CD4-positive, alpha-beta T cell treated with Interleukin-12 subunit alpha and Interleukin-12 subunit beta, for 1 hour (primary cell): ENCODE measurements around the gene GGA3.

Experiments used
- DNase-seq: peaks from one replicate; pipeline ENCODE4 v3.0.0-alpha.2; 2020

The GGA3 gene

DNA sequence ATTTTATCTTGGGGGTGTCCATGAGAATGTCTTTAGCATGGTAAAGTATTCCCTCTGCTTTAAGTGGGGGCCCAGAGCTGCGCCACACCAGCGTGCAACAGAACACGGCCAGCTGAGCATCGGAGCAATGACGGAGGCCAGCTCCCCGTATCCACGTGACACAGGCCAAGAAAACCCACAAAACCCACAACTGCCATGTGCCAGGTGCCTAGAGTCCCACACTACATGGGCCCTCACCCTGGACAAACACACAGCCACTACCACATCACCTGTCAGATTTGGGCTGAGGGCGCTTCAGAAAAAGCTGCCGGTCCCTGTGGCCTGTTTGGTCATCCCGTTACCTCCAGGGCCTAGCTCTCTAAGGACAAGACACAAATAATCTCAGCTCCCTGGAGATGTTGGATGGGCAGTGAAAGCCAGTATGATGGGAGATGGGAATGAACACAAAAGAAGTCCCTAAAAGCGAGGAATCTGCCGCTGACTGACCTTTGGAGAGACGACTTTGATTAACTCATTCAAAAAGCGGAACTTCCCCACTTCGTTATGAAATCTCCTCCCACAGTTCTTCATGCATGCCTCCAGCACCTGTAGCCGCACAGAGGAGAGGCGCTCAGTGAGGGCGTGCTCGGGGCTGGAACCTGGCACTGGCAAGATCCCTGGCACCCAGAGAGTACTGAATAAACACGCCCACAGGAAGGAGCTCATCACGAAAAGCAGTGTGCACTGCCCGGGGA lies 17.1 kb downstream of the GGA3 start:
- no peak for DNase-seq

DNA sequence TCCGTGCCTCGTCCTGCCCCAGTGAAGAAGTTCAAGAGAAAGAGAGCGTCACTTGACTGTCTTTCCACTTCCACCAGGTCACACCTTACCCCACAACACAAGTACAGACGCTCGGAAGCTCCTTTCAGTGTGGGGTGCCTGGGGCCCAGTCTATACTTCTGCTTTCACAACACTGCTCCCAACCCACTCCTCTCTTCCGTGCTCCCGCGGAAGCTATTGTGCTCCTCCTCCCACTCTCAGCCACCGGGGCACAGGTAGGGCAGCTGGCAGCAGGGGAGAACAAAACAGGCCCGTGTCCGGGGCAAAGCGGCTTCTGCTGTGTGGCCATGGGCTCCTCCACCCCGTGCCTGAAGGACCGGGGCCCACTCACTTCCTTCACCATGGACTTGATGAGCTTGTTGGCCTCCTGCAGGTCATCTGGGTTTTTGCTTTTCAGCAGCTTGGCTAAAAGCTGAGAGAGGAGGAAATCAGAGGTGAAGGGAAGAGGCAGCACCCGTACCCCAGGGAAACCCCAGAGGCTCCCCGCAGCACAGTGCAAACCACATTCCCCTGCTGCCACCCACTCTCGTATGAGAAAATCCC lies 18.9 kb downstream of the GGA3 start:
- peak; percentile 66 for DNase-seq

DNA sequence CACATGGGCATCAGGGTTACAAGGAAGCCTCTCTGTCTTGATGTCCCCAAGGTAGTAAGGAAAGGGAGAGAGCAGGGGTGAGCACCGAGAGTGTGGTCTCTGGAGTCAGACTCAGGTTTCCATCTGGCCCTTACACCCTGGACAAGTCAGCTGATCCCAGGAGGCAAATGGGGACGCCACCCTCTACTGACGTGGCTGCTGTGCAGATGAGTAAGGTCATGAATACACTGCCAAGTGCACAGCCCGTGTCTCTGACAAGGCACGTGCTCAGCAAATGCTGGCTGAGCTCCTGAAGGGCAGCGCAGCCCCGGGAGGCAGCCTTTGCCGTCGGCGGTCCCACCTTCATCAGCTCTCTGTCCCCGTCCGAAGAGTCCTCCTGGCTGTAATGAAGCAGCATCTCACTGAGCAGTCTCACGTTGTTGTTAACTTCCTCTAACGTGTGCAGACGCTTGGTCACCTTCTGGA lies 19.4 kb downstream of the GGA3 start:
- no peak for DNase-seq

DNA sequence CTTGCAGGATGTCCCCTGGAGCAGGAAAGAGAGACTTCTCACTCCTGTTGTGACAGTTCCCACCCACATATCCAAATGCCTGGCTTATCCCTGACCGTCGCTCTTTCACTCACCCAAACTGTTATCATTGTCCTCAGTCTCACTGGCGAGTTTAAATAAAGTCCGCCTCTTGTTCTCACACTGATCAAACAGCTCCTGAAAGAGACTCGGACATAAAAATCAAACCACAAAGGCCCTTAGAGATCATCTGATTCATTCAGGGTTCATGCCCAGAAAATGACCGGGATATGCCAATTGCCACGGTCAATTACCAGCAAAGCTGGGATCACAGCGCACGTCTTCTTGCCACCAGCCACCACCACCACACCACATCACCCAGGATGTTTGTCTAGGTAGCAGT lies 19.9 kb downstream of the GGA3 start:
- no peak for DNase-seq

DNA sequence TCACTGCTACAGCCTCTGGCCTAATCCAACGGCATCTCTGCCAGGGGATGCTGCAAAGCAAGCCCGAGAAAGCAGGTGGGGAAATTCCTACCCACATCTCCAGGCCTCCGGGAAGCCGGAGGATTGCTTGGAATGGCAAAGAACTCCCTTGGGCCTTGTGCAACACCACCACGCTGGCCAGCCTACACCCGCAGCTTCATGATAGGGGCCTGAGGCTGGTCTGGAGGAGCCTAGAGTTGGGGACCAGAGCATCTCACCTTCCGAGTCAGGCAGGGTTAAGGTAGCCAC lies 20.3 kb downstream of the GGA3 start:
- no peak for DNase-seq

DNA sequence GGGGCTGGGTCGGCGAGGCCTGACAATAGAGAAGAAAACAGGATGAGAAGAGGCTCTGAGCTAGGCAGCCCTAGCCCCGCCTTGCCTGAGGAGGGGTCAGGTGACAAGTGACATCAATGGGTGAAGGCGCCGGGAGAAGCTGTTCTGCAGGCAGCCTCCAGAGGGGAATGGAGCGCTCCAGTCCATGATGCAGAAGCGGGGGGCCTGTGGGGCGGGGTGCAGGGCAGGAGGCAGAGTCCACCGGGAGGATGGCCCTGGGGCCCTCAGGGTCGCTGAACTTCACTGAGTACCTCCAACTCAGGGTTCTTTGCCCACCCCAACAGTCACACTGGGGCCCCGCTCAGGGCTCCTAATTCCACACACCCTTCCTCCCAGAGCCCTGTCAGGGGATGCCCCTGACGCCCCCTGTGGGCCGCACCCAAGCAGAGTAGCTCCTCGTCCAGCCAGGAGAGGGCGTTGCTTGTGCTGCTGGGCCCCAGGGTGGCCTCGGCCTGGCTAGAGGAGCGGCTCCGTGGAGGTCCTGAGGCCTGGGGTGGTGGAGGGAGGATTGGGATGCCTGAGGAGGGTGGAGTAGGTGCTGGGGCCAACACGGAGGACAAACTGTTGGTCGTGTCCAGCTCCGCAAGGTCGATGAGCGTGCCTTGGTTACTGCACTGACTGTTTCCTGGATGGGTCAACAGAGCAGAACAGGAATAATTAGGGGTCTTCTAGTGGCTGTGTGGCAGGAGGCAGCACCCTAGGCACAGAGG lies 20.8 kb downstream of the GGA3 start:
- DNase-seq: peak; percentile 28

DNA sequence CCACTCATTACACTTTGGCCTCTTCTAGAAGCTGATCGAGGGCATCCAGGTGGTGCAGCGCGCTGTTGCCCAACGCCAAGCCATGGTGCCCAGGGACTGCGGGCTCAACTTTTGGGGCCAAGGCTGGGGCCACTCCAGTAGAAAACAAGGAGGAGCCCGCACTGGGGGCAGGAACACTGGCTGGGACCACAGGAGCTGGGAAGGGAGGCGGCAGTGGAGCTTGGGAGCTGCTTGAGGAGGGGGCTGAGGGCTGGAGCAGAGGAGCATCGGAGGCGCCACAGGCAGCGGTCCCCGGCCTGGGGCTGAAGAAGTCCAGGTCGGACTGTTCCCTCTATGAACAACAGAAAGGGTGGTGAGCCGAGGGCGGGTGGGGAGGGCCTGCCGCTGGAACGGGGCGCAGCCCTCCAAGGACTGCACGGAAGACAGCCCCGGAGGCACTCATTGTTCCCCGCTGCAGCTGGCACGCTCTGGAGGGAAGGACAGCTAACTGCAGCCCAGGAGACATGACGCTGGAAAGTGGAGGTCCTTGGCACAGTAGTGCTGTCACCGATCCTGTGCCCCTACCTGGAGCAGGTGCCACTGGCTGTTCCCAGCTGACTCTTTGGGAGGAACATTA lies 21.5 kb downstream of the GGA3 start:
- DNase-seq: no peak

DNA sequence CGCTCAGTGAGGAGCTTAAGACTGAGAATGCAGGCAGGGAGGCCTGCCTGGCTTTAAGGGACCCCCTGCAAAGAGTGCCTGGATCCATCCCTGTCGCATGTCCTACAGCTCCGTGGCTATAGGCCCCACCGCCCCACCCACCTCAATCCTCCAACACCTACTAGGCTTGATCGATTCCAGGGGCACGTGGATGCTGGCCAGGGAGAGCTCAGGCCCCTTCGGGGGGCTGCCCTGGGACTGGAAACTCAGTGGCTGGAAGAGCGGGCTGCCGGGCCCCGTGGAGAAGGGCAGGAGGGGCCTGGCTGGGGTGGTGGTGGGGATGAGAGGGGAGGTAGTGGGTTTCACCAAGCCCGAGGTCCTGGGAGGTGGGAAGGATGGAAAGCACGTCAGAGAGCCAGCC lies 22.2 kb downstream of the GGA3 start:
- DNase-seq: no peak

DNA sequence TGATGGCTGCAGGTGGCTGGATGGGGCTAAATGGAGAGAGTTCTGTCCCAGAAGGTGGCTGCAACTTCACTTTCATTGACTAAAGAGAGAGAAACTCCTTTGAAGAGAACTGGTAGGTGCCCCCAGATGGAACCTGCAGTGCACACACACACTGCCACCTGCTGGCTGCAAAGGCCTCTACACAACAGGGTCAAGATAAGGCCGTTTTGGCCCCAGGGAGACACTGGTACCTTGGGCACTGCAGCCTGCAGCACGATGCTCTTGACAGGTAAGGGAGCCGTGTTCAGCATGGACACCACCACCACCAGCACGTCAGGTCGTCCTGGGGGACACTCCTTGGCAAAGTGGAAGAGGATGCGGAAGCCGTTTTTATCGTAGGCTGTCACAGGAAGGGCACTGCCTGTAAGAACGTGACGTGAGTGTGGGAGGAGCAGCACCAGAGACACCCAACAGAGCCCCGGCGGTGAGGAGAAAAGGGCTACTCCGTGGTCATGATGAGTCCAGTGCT lies 22.7 kb downstream of the GGA3 start:
- DNase-seq: peak; percentile 69

DNA sequence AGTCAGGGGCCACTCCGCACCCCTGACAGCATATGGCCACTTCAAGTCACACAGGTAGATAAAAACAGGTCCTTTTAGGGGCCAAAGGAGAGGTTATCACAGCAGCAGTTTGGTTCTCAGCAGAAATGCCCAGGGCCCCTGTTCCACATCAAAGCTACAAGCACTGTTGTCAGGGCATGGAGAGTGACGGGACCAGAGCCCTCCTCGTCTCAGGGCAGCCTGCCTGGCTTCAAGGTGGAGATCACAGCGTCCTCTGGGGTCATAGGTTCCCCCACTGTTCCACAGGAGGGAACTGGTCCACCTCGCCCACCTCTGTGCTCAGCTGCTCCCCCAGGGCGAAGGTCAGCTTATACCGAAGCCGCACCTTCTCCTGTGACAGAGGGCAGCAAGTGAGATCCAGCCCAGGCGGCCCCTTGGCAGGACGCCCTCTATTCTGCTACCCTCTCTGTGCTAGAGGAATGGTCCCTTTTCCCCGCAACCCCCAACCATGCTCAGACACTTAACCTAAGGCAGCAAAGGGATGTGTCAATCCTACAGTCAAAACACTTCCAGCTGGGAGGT lies 23.3 kb downstream of the GGA3 start:
- no peak for DNase-seq

DNA sequence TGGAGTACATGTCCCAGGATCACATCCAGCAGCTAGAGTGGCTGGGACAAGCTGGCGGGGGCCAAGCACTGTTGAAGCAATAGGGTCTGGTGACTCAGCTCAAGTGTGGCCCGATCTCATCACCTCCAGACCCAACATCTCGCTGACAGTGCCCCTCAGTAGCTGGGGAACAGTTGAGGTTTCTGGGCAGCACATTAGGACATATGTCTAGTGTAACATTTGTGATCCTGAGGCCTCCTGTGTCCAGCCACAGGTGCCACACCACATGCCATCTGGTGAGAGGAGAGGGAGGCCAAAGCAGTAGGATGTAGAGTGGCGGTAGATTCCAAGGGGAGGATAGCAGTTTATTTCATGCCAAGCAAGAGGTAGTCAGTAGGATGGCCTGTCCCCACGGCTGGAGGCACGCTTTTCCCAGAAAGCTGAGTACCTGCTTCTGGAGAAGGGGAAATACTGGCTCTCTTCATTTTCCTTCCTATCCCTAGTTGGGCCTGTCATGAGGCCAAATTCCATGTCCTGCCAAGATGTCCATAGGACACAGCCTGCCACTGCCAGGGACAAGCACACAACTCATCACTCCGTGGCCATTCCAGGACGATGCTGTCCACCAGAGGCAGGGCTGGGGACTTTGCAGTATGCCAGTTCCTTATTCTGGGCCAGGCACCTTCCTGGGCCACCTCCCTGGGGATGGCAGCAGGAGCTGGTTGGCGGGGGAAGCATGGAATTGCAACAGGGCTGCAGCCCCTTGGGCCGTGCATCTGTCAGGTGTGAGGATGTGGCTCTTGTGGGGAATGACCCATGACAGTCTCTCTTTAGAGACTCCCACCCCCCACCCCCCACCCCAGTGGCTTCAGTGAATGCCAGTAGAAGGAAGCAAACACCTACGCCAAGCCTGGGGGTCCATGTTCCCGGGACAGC lies 24.0 kb downstream of the GGA3 start:
- no peak for DNase-seq

DNA sequence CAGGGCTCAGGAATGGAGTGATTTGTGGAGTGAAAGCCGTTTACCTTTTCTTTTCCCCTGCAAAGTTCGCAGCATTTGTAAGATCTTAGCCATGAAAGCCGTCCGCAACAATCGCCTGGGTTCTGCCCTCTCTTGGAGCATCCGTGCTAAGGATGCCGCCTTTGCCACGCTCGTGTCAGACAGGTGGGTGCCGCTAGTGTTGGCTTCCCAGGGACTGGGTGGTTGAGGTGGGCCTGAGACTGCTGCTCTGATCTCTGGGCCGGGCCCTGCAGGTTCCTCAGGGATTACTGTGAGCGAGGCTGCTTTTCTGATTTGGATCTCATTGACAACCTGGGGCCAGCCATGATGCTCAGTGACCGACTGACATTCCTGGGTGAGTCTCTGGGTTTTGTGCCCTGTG lies 28.6 kb downstream of the GGA3 start:
- DNase-seq: no peak

DNA sequence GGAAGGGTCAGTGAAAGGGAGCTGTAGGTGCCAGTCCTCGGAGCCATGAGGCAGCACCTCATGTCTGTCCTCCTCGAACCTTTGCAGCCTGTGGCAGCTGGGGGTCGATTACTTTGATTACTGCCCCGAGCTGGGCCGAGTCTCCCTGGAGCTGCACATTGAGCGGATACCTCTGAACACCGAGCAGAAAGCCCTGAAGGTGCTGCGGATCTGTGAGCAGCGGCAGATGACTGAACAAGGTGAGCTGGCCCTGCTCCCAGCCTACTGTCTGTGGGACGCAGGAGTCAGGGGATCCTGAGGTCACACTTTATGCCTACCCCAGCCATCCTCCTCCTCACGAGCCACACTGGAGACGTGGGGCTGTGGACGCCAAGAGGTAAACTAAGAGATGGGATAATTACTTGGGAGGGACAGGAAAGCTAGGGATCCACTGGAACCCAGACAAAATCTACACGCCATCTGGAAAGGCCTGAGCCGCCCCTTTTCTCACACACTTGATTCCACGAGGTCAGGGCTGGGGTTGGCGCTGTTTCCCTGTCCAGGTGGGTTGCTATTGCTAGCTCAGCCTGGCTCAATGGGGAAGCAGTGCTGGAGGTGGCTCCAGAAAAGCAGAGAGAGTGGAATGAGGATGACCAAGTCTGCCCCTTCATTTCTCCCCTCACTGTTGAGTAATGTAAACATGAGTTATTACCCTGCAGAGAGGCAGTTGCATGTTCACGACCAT lies 29.5 kb downstream of the GGA3 start:
- DNase-seq: no peak

DNA sequence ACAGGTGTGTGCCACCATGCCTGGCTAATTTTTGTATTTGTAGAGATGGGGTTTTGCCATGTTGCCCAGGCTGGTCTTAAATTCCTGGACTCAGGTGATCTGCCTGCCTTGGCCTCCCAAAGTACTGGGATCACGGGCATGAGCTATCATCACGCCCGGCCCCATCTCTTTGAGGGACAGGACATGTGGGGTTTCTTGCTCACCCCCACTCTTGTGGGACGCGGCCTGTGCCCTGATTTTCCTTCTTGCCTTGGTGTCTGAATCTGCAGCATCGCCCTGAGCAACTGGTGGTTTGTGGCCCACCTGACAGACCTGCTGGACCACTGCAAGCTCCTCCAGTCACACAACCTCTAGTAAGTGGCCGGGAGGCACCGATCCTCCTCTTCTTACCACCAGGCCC lies 30.3 kb downstream of the GGA3 start:
- no peak for DNase-seq

DNA sequence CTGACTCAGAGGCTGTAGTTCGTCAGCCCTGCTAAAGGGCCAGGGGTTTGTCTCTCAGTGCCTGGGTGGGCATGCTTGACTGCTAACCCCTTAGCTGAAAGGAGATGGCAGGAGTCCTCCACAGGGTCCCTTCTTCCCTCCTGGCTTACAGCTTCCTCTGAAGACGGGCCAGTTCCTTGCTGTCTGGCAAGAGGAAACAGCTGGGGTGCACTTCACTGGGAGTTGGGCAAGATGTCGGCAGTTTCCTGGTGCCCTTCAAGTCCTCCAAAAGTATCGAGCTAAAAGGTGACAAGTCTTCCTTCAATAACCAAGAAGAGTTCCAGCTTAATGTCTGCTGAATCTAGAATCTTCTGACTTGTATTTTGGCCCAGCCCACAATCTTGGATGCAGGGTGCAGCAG lies 32.6 kb downstream of the GGA3 start:
- no peak for DNase-seq

DNA sequence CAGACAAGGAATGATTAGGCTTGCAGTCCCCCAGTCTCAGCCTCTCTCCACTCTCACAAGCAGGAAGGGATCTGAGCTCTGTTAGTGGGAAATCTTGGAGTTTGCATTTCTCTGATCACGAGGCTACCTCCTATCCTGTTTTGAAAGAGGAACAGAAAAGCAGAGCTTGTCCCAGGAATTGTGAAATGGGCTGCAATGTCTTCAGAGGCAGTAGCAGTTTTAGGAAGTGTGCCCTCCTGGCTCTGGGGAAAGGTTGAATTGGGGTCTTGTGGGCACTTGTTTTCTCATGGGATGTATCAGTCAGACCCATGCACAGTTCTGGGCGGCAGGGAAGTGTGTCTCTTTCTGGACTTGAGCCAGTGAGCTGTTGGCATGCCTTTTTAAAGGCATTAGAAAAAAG lies 33.1 kb downstream of the GGA3 start:
- no peak for DNase-seq

DNA sequence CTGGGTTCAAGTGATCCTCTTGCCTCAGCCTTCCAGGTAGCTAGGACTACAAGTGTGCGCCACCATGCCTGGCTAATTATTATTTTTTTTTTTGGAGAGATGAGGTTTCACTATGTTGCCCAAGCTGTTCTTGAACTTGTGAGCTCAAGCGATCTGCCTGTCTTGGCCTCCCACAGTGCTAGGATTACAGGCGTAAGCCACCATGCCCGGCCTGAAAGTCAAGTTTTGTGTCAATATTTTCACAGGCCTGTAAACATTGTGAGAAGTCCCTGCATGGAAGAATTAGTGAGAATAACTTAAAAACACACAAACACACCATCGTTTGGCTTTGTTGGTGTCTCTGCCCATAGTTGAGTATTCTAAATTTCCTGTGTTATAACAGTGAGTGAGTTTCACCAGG lies 33.7 kb downstream of the GGA3 start:
- DNase-seq: no peak

DNA sequence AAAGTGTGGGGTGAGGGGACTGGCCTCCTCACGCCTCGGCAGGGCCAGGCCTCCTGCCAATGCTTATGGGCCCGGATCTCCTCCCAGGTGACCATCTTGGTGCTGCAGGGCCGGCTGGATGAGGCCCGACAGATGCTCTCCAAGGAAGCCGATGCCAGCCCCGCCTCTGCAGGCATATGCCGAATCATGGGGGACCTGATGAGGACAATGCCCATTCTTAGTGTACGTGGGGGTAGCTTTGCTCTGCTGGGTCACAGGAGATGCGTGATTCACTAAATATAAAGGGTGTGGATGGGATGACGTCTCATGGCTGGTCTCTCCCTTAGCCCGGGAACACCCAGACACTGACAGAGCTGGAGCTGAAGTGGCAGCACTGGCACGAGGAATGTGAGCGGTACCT lies 36.4 kb downstream of the GGA3 start:
- DNase-seq: no peak

DNA sequence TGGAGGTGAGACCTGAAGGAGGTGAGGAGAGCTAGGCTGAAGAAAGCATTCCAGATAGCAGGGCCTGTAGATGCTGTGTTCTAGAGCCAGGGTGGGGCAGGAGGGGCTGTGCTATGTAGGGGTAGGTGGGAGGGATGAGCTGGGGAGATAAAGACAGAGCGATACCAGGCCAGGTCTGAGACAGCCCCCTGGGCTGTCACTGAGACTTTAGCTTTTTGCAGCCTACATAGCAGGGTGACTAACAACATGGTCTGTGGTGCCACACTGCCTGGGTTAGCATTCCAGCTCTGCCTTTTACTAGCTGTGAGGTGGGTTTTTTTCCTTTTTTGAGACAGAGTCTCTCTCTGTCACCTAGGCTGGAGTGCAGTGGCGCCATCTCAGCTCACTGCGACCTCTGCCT lies 41.6 kb downstream of the GGA3 start:
- DNase-seq: no peak

DNA sequence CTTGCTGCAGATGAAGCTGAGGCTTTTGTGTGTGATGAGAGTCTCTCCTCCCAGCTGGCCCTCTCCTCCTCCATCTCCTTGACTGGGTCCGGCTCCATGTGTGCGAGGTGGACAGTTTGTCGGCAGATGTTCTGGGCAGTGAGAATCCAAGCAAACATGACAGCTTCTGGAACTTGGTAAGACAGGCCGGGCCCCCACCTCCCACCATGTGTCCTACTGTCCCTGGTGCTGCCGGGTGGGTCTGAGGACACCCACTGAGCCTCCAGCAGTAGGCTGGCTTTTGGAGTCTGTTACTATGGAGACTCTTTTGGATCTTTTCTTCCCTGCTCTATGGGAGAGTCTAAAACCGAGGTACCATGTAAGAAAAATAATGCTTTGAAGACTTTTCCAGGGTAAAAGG lies 43.3 kb downstream of the GGA3 start:
- DNase-seq: no peak

DNA sequence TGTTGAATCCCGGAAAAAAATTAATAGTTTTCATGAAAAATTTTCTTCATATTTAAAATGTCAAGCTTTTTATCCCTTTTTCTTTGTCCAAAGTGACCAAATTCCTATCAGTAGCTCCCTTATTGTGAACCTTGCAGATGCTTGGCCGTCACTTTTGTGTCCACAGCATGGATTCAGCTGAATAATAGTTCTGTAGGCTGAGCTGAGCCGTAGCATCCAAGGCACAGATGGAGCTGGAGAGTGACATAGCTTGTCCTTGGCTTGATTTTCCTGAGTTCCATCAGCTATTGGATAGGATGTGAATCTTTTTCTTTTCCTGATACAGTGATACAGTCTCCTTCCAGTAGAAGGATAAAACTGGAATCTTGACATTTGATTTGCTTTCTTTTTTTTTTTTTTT lies 52.3 kb downstream of the GGA3 start:
- no peak for DNase-seq

DNA sequence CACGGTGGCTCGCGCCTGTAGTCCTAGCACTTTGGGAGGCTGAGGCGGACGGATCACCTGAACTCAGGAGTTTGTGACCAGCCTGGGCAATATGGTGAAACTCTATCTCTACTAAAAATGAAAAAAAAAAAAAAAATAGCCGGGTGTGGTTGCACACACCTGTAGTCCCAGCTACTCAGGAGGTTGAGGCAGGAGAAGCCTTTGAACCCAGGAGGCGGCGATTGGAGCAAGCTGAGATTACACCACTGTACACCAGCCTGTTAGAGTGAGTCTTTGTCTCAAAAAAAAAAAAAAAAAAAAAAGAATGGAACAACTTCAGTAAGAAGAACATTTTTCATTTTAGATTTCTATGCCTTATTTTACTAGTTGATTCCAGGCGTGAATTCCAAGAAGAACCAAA lies 53.2 kb downstream of the GGA3 start:
- DNase-seq: no peak
